ENCODE data around the gene ABCA13.

The ABCA13 gene

DNA sequence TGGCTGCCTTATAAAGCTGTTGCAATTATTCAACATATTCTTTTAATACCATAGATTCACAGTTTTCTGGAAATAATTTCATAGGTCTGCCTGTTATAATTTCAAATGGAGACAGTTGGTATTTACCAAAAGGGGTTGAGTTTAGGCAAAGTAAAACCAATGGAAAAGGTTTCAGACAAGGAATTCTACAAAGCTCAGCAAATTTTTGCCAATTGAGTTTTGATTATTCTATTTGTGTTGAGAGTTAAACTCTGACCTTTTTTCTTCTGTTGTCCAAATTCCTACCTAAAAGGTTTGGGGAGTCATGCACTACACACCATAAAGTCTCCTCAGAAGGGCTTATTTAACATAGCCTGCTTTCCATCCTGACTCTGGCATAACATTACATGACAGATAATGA, 38.5 kb upstream of the ABCA13 start:
- peaks cover 2% of the 10 kb centered on the region for H3K27me3 ChIP-seq (ENCODE audit: insufficient read depth, poor library complexity, severe bottlenecking)
- H3K27ac ChIP-seq (replicated peaks): no peak overlapping the region
- TF ChIP-seq, protein P1, sequence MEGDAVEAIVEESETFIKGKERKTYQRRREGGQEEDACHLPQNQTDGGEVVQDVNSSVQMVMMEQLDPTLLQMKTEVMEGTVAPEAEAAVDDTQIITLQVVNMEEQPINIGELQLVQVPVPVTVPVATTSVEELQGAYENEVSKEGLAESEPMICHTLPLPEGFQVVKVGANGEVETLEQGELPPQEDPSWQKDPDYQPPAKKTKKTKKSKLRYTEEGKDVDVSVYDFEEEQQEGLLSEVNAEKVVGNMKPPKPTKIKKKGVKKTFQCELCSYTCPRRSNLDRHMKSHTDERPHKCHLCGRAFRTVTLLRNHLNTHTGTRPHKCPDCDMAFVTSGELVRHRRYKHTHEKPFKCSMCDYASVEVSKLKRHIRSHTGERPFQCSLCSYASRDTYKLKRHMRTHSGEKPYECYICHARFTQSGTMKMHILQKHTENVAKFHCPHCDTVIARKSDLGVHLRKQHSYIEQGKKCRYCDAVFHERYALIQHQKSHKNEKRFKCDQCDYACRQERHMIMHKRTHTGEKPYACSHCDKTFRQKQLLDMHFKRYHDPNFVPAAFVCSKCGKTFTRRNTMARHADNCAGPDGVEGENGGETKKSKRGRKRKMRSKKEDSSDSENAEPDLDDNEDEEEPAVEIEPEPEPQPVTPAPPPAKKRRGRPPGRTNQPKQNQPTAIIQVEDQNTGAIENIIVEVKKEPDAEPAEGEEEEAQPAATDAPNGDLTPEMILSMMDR (IDR thresholded peaks at IDR 0.05; ENCODE audit: insufficient read depth, low read length): no peak
- TF ChIP-seq GABPA (IDR thresholded peaks at IDR 0.05; ENCODE audit: low read depth) (no peak), POLR2AphosphoS5 (IDR thresholded peaks at IDR 0.05; ENCODE audit: low read depth) (no peak), SPI1 (IDR thresholded peaks at IDR 0.05; ENCODE audit: borderline replicate concordance, low read depth) (no peak)
- TF ChIP-seq, protein P2, sequence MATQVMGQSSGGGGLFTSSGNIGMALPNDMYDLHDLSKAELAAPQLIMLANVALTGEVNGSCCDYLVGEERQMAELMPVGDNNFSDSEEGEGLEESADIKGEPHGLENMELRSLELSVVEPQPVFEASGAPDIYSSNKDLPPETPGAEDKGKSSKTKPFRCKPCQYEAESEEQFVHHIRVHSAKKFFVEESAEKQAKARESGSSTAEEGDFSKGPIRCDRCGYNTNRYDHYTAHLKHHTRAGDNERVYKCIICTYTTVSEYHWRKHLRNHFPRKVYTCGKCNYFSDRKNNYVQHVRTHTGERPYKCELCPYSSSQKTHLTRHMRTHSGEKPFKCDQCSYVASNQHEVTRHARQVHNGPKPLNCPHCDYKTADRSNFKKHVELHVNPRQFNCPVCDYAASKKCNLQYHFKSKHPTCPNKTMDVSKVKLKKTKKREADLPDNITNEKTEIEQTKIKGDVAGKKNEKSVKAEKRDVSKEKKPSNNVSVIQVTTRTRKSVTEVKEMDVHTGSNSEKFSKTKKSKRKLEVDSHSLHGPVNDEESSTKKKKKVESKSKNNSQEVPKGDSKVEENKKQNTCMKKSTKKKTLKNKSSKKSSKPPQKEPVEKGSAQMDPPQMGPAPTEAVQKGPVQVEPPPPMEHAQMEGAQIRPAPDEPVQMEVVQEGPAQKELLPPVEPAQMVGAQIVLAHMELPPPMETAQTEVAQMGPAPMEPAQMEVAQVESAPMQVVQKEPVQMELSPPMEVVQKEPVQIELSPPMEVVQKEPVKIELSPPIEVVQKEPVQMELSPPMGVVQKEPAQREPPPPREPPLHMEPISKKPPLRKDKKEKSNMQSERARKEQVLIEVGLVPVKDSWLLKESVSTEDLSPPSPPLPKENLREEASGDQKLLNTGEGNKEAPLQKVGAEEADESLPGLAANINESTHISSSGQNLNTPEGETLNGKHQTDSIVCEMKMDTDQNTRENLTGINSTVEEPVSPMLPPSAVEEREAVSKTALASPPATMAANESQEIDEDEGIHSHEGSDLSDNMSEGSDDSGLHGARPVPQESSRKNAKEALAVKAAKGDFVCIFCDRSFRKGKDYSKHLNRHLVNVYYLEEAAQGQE (IDR thresholded peaks at IDR 0.05; ENCODE audit: insufficient replicate concordance, low read depth): no peak

DNA sequence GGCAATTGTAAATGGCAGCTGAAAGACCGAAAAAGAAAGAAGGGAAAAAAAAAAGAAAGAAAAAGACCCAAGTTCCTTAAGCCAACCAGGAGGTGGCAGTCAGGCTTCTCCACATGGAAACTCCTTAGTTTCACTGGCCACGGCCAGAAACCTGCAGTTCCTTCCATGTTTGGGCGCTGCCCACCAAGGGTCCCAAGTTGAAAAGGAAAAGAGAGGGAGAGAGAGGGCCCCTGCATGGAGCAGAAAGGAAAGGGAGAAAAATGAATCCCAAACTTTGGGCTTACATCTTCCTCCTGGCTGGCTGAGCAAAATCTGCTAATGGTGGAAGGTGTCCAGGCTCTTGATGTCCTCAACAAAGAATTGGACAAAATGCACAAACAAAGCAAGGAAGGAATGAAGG, 31.8 kb upstream of the ABCA13 start:
- no peak for DNase-seq (ENCODE audit: low read depth in 1 of 2, low spot score in 1 of 2)
- H3K27me3 ChIP-seq (ENCODE audit: insufficient read depth, poor library complexity, severe bottlenecking): no peaks in the 10 kb centered on the region
- TF ChIP-seq, protein P1 (IDR thresholded peaks at IDR 0.05; ENCODE audit: insufficient read depth, low read length): no peak
- TF ChIP-seq POLR2AphosphoS5 (IDR thresholded peaks at IDR 0.05; ENCODE audit: low read depth) (no peak), SPI1 (IDR thresholded peaks at IDR 0.05; ENCODE audit: borderline replicate concordance, low read depth) (no peak), GABPA (IDR thresholded peaks at IDR 0.05; ENCODE audit: low read depth) (no peak)
- TF ChIP-seq, protein P2 (IDR thresholded peaks at IDR 0.05; ENCODE audit: insufficient replicate concordance, low read depth): no peak
- no peak overlapping the region for H3K4me3 ChIP-seq (replicated peaks; ENCODE audit: insufficient read depth, low read length)
- no peak overlapping the region for H3K27ac ChIP-seq (replicated peaks)

More for the DNA sequence above, 38.5 kb upstream of the ABCA13 start:
- no peak for DNase-seq (ENCODE audit: low read depth in 1 of 2, low spot score in 1 of 2)
- H3K4me3 ChIP-seq (replicated peaks; ENCODE audit: insufficient read depth, low read length): no peak overlapping the region

DNA sequence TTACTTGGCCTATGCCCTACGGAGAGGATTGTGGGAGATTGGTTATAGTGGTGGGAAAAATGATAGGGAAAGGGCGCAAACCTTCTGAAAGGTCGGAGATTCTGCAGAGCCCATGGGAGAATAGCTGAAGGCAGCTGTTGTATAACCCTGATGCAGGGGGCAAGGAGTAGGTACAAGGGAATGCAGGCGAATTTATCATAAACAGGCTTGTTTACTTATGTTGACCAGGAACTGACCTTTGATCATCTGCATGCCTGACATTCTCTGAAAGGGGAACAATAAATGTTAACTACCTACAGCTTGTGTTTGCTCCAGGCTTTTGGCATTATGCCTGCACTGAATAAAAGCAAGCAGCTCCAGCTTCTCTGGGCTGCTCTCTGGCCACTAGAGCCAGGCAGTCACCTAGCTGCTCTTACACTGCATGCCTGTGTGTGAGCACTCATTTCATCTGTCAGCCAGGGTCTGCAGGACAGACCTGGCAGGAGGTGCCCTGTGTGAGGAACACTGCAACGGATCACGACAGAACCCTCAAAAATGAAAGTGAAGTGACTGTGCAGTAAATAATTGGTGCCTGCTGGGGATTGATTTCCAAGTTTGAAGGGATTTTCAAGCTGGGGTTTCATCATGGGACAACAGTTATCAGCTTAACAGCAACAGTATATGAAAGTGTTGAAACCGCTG, 31.1 kb upstream of the ABCA13 start:
- no peak for DNase-seq (ENCODE audit: low read depth in 1 of 2, low spot score in 1 of 2)
- Histone ChIP-seq H3K27ac (replicated peaks) (no peak overlapping the region), H3K27me3 (ENCODE audit: insufficient read depth, poor library complexity, severe bottlenecking) (no peaks in the 10 kb centered on the region), H3K4me3 (replicated peaks; ENCODE audit: insufficient read depth, low read length) (no peak overlapping the region)
- TF ChIP-seq POLR2AphosphoS5 (IDR thresholded peaks at IDR 0.05; ENCODE audit: low read depth) (no peak), GABPA (IDR thresholded peaks at IDR 0.05; ENCODE audit: low read depth) (no peak), SPI1 (IDR thresholded peaks at IDR 0.05; ENCODE audit: borderline replicate concordance, low read depth) (no peak)
- TF ChIP-seq, protein P2 (IDR thresholded peaks at IDR 0.05; ENCODE audit: insufficient replicate concordance, low read depth): no peak
- TF ChIP-seq, protein P1 (IDR thresholded peaks at IDR 0.05; ENCODE audit: insufficient read depth, low read length): no peak
